OCI-LY1 (cell line): ENCODE measurements around the gene RCBTB1.
A peak's percentile ranks its signal among the peaks of the same experiment; 100 is the strongest.

Experiments used
- H2AFZ ChIP-seq: fragments of 200-600 bp; sonication (generic), shearing (Covaris generic); 2 replicates; pipeline ENCODE4 v1.6.0; 2014; ENCODE audit warnings: antibody characterized with exemption, mild to moderate bottlenecking, low read length
- H3F3A ChIP-seq: fragments of 200-600 bp; sonication (generic), shearing (Covaris generic); 2 replicates; pipeline ENCODE4 v1.6.0; 2014; ENCODE audit warnings: mild to moderate bottlenecking, antibody characterized with exemption, low read length, moderate library complexity; ENCODE audit not compliant: insufficient read depth
- H3K27ac ChIP-seq: fragments of 200-600 bp; sonication (generic); 2 replicates; pipeline ENCODE4 v1.5.1; 2014; ENCODE audit warnings: low read length, mixed run types, mild to moderate bottlenecking, low read depth; ENCODE audit not compliant: poor library complexity, severe bottlenecking
- H3K27me3 ChIP-seq: fragments of 200-600 bp; sonication (generic); 2 replicates; pipeline ENCODE4 v1.6.0; 2014; ENCODE audit warnings: antibody characterized with exemption, mild to moderate bottlenecking, low read length, moderate library complexity; ENCODE audit not compliant: insufficient read depth
- H3K36me3 ChIP-seq: fragments of 200-600 bp; sonication (generic); 2 replicates; pipeline ENCODE4 v1.6.1; 2014; ENCODE audit warnings: mild to moderate bottlenecking, antibody characterized with exemption, low read length, moderate library complexity, mixed read lengths; ENCODE audit not compliant: insufficient read depth
- H3K4me1 ChIP-seq: fragments of 200-600 bp; sonication (generic); 2 replicates; pipeline ENCODE4 v1.5.1; 2014; ENCODE audit warnings: mild to moderate bottlenecking, low read length, moderate library complexity; ENCODE audit not compliant: insufficient read depth, severe bottlenecking
- H3K4me2 ChIP-seq: fragments of 200-600 bp; sonication (generic), shearing (Covaris generic); 2 replicates; pipeline ENCODE4 v1.6.1; 2014; ENCODE audit warnings: low read length
- H3K4me3 ChIP-seq: fragments of 200-600 bp; sonication (generic); 2 replicates; pipeline ENCODE4 v1.5.1; 2014; ENCODE audit warnings: low read length, low read depth, mild to moderate bottlenecking, mixed read lengths; ENCODE audit not compliant: poor library complexity, severe bottlenecking
- H3K79me2 ChIP-seq: fragments of 200-600 bp; shearing (Covaris generic); 2 replicates; pipeline ENCODE4 v1.6.1; 2016; ENCODE audit warnings: mixed run types, low read length, mixed read lengths; ENCODE audit not compliant: insufficient read depth
- H3K9ac ChIP-seq: fragments of 200-600 bp; sonication (generic), shearing (Covaris generic); 2 replicates; pipeline ENCODE4 v1.6.1; 2014; ENCODE audit warnings: mild to moderate bottlenecking, low read length, mixed read lengths
- H3K9me2 ChIP-seq: fragments of 200-600 bp; sonication (generic), shearing (Covaris generic); 2 replicates; pipeline ENCODE4 v1.6.1; 2014; ENCODE audit warnings: low read depth, mild to moderate bottlenecking, low read length, mixed read lengths
- H3K9me3 ChIP-seq: fragments of 200-600 bp; shearing (Covaris generic); 2 replicates; pipeline ENCODE4 v1.6.1; 2014; ENCODE audit warnings: low read length, mixed read lengths
- H4K20me1 ChIP-seq: fragments of 200-600 bp; sonication (generic), shearing (Covaris generic); 2 replicates; pipeline ENCODE4 v1.6.0; 2016; ENCODE audit warnings: mild to moderate bottlenecking, low read length; ENCODE audit not compliant: insufficient read depth
- EZH2 ChIP-seq: fragments of 200-600 bp; sonication (generic), shearing (Covaris generic); IDR thresholded peaks from 2 replicates; pipeline ENCODE4 v1.8.0; 2017; ENCODE audit warnings: borderline replicate concordance, mixed run types, mild to moderate bottlenecking, antibody characterized with exemption, low read length, moderate library complexity, mixed read lengths
- TF ChIP-seq, protein P1 (sequence below): fragments of 200-600 bp; sonication (generic), shearing (Covaris generic); IDR thresholded peaks from 2 replicates; pipeline ENCODE4 v1.5.1; 2017; ENCODE audit warnings: mild to moderate bottlenecking, antibody characterized with exemption, low read length, moderate library complexity, mixed read lengths

The RCBTB1 gene

DNA sequence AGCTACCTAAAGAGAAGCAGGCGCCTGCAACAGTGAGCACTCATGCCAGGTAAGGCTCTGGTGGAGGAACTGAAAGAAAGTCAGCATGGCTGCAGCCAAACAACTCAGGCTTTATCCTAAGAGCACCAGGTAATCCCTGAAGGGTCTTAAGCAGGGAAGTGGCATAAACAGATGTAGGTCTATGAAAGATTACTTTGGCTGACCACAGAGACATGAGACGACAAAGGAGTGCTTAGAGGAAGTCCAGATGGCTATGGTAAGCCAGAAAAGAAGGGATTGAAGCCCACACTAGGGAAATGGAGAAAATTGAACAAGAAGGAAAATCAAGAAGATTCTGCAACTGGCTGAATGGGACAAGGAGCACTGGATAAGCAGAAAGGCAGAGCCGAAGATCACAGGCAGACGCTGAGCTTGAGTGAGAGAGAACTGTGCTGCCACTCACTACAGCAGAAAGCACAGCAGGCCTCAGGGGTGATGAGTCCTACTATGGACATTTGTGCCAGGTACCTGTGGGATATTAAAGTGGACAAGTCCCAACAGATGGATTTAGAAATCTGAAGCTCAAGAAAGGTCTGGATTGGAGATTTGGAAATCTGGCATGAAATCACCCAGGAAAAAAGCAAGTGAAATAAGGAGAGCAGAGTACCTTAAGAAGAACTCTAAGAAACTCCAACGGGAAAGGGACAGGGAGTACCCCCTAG, 4.2 kb downstream of the RCBTB1 start:
- H3K4me3 ChIP-seq = no peak overlapping the region
- H3K9me2 ChIP-seq = no peaks in the 10 kb centered on the region
- H3K36me3 ChIP-seq = peaks cover 51% of the 10 kb centered on the region
- peak overlapping the region; percentile 37 for H3K27ac ChIP-seq
- H3K9ac ChIP-seq = no peak overlapping the region; the same call in 1 of the 2 replicates
- no peak overlapping the region for H2AFZ ChIP-seq
- no peaks in the 10 kb centered on the region for H3K27me3 ChIP-seq
- H4K20me1 ChIP-seq = no peaks in the 10 kb centered on the region
- no peak overlapping the region for H3K4me2 ChIP-seq
- no peaks in the 10 kb centered on the region for H3F3A ChIP-seq
- peaks cover 18% of the 10 kb centered on the region for H3K79me2 ChIP-seq
- peaks cover 26% of the 10 kb centered on the region for H3K4me1 ChIP-seq
- no peaks in the 10 kb centered on the region for H3K9me3 ChIP-seq
- TF ChIP-seq, protein P1, sequence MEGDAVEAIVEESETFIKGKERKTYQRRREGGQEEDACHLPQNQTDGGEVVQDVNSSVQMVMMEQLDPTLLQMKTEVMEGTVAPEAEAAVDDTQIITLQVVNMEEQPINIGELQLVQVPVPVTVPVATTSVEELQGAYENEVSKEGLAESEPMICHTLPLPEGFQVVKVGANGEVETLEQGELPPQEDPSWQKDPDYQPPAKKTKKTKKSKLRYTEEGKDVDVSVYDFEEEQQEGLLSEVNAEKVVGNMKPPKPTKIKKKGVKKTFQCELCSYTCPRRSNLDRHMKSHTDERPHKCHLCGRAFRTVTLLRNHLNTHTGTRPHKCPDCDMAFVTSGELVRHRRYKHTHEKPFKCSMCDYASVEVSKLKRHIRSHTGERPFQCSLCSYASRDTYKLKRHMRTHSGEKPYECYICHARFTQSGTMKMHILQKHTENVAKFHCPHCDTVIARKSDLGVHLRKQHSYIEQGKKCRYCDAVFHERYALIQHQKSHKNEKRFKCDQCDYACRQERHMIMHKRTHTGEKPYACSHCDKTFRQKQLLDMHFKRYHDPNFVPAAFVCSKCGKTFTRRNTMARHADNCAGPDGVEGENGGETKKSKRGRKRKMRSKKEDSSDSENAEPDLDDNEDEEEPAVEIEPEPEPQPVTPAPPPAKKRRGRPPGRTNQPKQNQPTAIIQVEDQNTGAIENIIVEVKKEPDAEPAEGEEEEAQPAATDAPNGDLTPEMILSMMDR = no peak
- no peak for TF ChIP-seq EZH2

DNA sequence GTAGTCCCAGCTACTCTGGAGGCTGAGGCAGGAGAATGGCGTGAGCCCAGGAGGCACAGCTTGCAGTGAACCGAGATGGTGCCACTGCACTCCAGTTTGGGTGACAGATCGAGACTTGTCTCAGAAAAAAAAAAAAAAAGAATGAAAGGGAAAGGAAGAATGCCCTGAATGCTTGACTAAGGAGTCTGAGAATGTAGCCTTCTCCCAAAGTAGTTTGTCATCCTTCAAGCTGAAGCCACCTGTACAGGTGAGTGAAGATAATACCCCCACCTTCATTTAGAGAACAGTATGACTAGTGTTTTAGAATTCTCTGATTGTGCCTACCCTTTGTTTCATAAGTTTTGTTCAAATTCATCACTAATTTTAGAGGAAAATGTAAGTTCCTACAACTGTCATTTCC, 5.9 kb downstream of the RCBTB1 start:
- no peak overlapping the region for H3K4me3 ChIP-seq
- no peaks in the 10 kb centered on the region for H3K9me3 ChIP-seq
- H3K4me1 ChIP-seq = peaks cover 20% of the 10 kb centered on the region
- H3K27ac ChIP-seq = no peak overlapping the region
- no peaks in the 10 kb centered on the region for H3F3A ChIP-seq
- H3K36me3 ChIP-seq = peaks cover 57% of the 10 kb centered on the region
- H3K4me2 ChIP-seq = no peak overlapping the region
- H3K9me2 ChIP-seq = no peaks in the 10 kb centered on the region
- H3K9ac ChIP-seq = no peak overlapping the region
- TF ChIP-seq EZH2 = no peak
- TF ChIP-seq, protein P1 = no peak
- no peaks in the 10 kb centered on the region for H4K20me1 ChIP-seq
- peaks cover 12% of the 10 kb centered on the region for H3K79me2 ChIP-seq
- H3K27me3 ChIP-seq = no peaks in the 10 kb centered on the region
- H2AFZ ChIP-seq = no peak overlapping the region

DNA sequence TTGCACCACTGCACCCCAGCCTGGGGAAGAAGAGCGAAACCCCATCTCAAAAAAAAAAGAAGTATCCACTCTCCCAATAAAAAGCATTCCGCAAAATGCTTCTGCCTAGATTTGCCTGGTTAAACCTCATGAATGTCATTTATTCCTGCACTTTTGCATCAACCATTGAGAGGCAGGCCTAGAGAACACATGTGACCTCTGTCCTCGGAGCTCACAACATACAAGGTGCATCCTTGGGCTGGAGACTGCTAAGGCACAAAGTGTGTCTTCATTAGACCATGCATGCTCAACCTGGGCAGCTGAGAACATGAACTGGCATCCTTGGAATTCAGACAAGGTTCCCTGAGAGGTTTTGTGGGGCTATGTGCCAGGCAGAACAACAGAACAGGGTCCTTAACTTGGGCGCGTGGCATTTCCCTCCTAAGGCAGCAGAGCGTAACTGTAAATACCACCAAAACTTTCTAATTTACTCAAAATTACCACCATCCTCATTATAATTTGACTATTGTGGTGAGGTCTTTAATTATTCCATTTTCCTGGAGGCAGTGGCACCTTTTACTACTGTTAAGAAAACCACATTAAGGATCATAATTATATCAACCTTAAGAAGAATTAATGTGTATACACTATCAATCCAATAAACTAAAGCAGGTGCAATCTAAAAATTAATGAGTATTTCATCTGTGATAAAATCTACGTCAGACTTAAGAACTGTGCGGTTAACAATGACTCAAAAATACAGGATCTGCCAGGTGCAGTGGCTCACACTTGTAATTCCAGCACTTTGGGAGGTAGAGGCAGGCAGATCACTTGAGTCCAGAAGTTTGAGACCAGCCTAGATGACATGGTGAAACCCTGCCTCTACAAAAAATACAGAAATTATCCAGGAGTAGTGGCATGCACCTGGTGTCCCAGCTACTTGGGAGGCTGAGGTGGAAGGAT, 13.8 kb downstream of the RCBTB1 start:
- peaks cover 23% of the 10 kb centered on the region for H3K4me1 ChIP-seq
- H3K79me2 ChIP-seq = 0 out of 2 replicates have a peak, but pooled peaks cover 11% of the 10 kb centered on the region
- no peaks in the 10 kb centered on the region for H3K9me2 ChIP-seq
- no peaks in the 10 kb centered on the region for H3K9me3 ChIP-seq
- no peaks in the 10 kb centered on the region for H4K20me1 ChIP-seq
- H3K36me3 ChIP-seq = peaks cover 18% of the 10 kb centered on the region
- no peak for TF ChIP-seq EZH2
- TF ChIP-seq, protein P1 = no peak
- no peak overlapping the region for H3K9ac ChIP-seq
- H3F3A ChIP-seq = no peaks in the 10 kb centered on the region
- no peak overlapping the region for H3K27ac ChIP-seq
- H3K4me3 ChIP-seq = no peak overlapping the region
- no peaks in the 10 kb centered on the region for H3K27me3 ChIP-seq
- no peak overlapping the region for H2AFZ ChIP-seq
- H3K4me2 ChIP-seq = no peak overlapping the region
